ENCODE measurements around the gene C4orf50.
A peak's percentile ranks its signal among the peaks of the same experiment; 100 is the strongest.

DNA sequence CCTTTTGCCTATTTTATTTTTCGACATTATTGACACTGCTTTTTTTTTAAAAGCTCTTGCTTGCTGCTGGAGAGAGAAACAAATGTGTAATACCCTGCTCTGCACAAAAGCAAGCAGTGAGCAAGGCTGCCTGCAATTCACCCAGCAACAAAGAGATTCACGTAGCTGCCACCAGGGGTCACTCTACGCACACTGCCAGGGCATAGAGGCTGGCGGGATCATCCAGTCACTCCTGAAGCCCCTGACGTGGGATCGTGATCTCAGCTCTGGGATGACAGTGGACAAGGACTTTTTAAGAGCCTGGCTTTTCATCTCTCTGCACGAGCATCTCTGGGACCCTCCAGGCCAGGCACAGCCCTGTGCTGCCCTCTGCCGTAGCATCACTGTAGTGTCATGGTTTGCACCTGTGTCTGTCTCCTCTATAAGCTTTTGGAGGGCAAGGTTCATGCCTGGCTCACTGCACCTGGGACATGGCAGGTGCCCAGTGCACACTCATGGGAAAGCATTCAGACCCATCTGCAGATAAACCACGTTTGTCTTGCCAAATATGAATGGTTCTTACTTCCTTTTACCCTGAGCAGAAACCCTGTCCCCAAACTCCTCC is 19.8 kb downstream of the C4orf50 start:
- TF ChIP-seq, protein P1, sequence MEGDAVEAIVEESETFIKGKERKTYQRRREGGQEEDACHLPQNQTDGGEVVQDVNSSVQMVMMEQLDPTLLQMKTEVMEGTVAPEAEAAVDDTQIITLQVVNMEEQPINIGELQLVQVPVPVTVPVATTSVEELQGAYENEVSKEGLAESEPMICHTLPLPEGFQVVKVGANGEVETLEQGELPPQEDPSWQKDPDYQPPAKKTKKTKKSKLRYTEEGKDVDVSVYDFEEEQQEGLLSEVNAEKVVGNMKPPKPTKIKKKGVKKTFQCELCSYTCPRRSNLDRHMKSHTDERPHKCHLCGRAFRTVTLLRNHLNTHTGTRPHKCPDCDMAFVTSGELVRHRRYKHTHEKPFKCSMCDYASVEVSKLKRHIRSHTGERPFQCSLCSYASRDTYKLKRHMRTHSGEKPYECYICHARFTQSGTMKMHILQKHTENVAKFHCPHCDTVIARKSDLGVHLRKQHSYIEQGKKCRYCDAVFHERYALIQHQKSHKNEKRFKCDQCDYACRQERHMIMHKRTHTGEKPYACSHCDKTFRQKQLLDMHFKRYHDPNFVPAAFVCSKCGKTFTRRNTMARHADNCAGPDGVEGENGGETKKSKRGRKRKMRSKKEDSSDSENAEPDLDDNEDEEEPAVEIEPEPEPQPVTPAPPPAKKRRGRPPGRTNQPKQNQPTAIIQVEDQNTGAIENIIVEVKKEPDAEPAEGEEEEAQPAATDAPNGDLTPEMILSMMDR (IDR thresholded peaks at IDR 0.05; ENCODE audit: insufficient read depth, low read length, poor library complexity, severe bottlenecking), result peak; percentile 73
- TF ChIP-seq EZH2phosphoT487 (conservative IDR thresholded peaks at IDR 0.05; ENCODE audit: low read length), result no peak

Measured in SU-DHL-6 (cell line).